ENCODE data around the gene CLDND1. TPM values are rescaled to one million over a fixed set of nuclear protein-coding genes. Genes with fewer than 3 reads are reported as not detected.

The CLDND1 gene
- polyA plus RNA-seq, 2 donors = 62.8 to 82.5 TPM

DNA sequence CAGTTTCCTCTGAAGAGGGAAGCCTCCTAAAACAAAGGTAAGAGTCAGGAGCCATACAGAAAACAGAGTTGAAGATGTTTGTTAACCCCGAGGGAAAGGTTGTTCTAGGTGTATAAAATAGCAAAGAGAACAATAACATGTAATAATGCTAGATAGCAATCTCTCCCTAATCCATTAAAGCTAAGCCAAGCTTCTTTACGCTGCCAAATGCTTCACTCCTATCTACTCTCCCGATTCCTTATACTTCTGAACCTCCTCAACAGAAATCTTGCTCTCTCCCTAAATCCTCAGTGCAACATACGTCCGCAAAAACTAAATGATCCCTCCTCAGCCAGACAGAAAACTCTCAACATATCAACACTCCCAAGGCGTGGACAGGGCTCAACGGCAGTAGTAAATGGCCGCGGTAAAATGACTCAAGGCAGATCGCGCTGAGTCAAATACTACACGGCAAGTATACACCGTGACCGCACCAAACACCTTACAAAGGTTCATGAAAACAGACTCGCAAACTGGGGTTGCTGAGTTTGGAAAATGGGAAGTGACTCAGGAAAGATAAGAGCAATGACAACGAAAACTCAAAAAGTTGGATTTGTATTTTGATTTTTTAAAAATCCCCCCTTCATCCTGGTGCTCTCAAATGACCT is 682 bp downstream of the CLDND1 start:
- peaks cover 3% of the 10 kb centered on the region in 2 donors for H3K4me1 ChIP-seq (ENCODE audit: control insufficient read depth in 2 of 2, insufficient read depth in 2 of 2, low read length in 1 of 2)
- no peaks in the 10 kb centered on the region for H3K27me3 ChIP-seq (ENCODE audit: control insufficient read depth in 1 of 2, insufficient read depth in 2 of 2, low read length in 2 of 2)
- no peaks in the 10 kb centered on the region for H3K9me3 ChIP-seq (ENCODE audit: control insufficient read depth in 2 of 2, insufficient read depth in 1 of 2, low read depth in 1 of 2, low read length in 1 of 2)
- peaks cover 0 to 3% of the 10 kb centered on the region in 2 donors for H3K36me3 ChIP-seq (ENCODE audit: control insufficient read depth in 2 of 2, insufficient read depth in 2 of 2, low read length in 1 of 2)
- WGBS, 2 donors = 1% methylated on average over 16 of the region's 16 CpGs
- peak overlapping the region; percentile 68 to 91 for H3K4me3 ChIP-seq (ENCODE audit: low read depth in 1 of 2, low read length in 2 of 2)
- H3K27ac ChIP-seq (ENCODE audit: low read depth in 2 of 2, low read length in 1 of 2) = peak overlapping the region; percentile 98

DNA sequence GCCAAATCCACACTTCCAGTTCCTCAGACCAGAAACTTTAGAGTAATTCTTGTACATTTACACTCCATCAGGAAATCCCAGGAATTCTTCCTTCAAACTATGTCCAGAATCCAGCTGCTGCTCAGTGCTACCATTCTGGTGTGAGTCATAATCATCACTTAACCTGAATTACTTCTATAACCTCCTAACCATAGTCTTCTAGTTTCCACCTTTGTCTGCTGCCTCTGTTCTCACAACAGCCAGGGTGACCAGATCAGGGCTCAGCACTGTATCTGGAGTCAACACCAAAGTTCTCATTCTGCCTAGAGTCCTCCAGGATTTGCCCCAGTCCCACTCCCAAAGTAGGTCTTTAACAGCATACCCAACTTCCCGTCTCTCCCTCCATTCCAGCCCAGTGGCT is 3.4 kb downstream of the CLDND1 start:
- H3K27ac ChIP-seq (ENCODE audit: low read depth in 2 of 2, low read length in 1 of 2) = peak overlapping the region; percentile 10 to 40
- no peaks in the 10 kb centered on the region for H3K9me3 ChIP-seq (ENCODE audit: control insufficient read depth in 2 of 2, insufficient read depth in 1 of 2, low read depth in 1 of 2, low read length in 1 of 2)
- peaks cover 3% of the 10 kb centered on the region in 2 donors for H3K4me1 ChIP-seq (ENCODE audit: control insufficient read depth in 2 of 2, insufficient read depth in 2 of 2, low read length in 1 of 2)
- H3K27me3 ChIP-seq (ENCODE audit: control insufficient read depth in 1 of 2, insufficient read depth in 2 of 2, low read length in 2 of 2) = no peaks in the 10 kb centered on the region
- H3K4me3 ChIP-seq (ENCODE audit: low read depth in 1 of 2, low read length in 2 of 2) = peak overlapping the region; percentile 5 to 6
- WGBS, 2 donors = 35 to 92% methylated on average over 1 of the region's 1 CpG
- peaks cover 0 to 6% of the 10 kb centered on the region in 2 donors for H3K36me3 ChIP-seq (ENCODE audit: control insufficient read depth in 2 of 2, insufficient read depth in 2 of 2, low read length in 1 of 2)

DNA sequence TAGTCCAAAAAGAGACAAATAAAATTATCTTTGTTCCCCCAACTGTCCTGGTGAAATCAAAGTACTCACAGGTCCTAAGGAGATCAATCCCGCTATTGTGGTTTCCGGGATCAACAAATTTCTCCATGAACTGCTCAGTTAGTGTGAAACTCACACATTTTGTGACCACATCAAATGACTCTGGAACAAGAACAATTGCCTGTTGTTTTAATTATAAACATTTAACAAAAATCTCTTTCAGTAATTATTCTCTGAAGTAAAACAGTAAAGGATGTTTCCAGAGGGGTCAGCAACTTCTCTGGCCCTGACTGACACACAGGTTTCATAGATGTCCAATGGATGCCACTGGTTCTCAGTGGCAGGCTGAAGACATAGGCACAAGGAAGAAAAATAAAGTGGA is 3.9 kb downstream of the CLDND1 start:
- Histone ChIP-seq H3K27me3 (ENCODE audit: control insufficient read depth in 1 of 2, insufficient read depth in 2 of 2, low read length in 2 of 2) (no peaks in the 10 kb centered on the region), H3K27ac (ENCODE audit: low read depth in 2 of 2, low read length in 1 of 2) (peak overlapping the region in 1 of 2 donors; percentile 15), H3K4me1 (ENCODE audit: control insufficient read depth in 2 of 2, insufficient read depth in 2 of 2, low read length in 1 of 2) (peaks cover 3% of the 10 kb centered on the region in 2 donors), H3K9me3 (ENCODE audit: control insufficient read depth in 2 of 2, insufficient read depth in 1 of 2, low read depth in 1 of 2, low read length in 1 of 2) (no peaks in the 10 kb centered on the region), H3K4me3 (ENCODE audit: low read depth in 1 of 2, low read length in 2 of 2) (no peak overlapping the region), H3K36me3 (ENCODE audit: control insufficient read depth in 2 of 2, insufficient read depth in 2 of 2, low read length in 1 of 2) (peaks cover 0 to 6% of the 10 kb centered on the region in 2 donors)
- 95 to 97% methylated on average over 2 of the region's 2 CpGs for WGBS, 2 donors

DNA sequence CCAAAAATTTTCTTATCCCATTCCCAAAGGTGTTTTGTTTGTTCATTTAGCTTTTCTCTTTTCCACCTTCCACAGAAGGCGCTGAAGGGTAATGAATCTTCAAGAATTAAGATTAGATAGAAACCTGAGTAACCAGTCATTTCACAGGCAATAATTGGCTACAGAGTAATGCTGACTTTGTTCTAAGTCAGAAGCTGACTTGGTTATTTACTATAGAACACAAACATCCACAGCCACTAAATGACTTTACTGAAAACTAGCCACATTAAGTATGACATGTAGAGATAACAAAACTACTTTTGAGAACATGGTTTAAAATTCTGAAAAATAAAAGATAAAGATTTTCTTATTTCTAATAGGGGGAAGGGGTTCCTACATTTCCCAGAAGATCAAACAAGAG is 7.8 kb downstream of the CLDND1 start:
- peaks cover 3 to 6% of the 10 kb centered on the region in 2 donors for H3K4me1 ChIP-seq (ENCODE audit: control insufficient read depth in 2 of 2, insufficient read depth in 2 of 2, low read length in 1 of 2)
- no peaks in the 10 kb centered on the region for H3K9me3 ChIP-seq (ENCODE audit: control insufficient read depth in 2 of 2, insufficient read depth in 1 of 2, low read depth in 1 of 2, low read length in 1 of 2)
- H3K4me3 ChIP-seq (ENCODE audit: low read depth in 1 of 2, low read length in 2 of 2) = no peak overlapping the region
- peaks cover 0 to 6% of the 10 kb centered on the region in 2 donors for H3K36me3 ChIP-seq (ENCODE audit: control insufficient read depth in 2 of 2, insufficient read depth in 2 of 2, low read length in 1 of 2)
- no peaks in the 10 kb centered on the region for H3K27me3 ChIP-seq (ENCODE audit: control insufficient read depth in 1 of 2, insufficient read depth in 2 of 2, low read length in 2 of 2)
- peak overlapping the region; percentile 47 to 49 for H3K27ac ChIP-seq (ENCODE audit: low read depth in 2 of 2, low read length in 1 of 2)
- WGBS, 2 donors = 83 to 88% methylated on average over 1 of the region's 1 CpG

DNA sequence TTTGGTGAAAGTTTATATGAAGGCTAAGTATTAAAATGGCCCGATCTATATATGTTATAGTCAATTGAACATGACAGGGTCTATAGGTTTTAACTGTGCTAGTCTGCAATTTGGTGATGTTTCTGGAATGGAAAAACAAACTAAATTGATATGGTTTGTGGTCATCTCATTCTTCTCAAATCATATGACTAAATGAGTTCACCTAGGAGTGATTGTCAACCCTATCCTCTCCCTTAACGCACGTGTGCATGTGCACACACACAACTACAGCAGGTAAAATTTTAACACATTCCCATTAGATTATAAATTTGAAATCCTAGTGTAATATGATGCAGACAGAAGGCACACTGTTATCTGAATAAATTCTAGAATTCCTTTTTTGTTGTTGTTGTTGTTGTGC is 9.0 kb downstream of the CLDND1 start:
- Histone ChIP-seq H3K9me3 (ENCODE audit: control insufficient read depth in 2 of 2, insufficient read depth in 1 of 2, low read depth in 1 of 2, low read length in 1 of 2) (no peaks in the 10 kb centered on the region), H3K36me3 (ENCODE audit: control insufficient read depth in 2 of 2, insufficient read depth in 2 of 2, low read length in 1 of 2) (peaks cover 0 to 3% of the 10 kb centered on the region in 2 donors), H3K4me1 (ENCODE audit: control insufficient read depth in 2 of 2, insufficient read depth in 2 of 2, low read length in 1 of 2) (peaks cover 0 to 3% of the 10 kb centered on the region in 2 donors), H3K27ac (ENCODE audit: low read depth in 2 of 2, low read length in 1 of 2) (peak overlapping the region in 1 of 2 donors; percentile 55), H3K4me3 (ENCODE audit: low read depth in 1 of 2, low read length in 2 of 2) (no peak overlapping the region), H3K27me3 (ENCODE audit: control insufficient read depth in 1 of 2, insufficient read depth in 2 of 2, low read length in 2 of 2) (no peaks in the 10 kb centered on the region)
- WGBS, 2 donors = 96 to 99% methylated on average over 3 of the region's 3 CpGs

DNA sequence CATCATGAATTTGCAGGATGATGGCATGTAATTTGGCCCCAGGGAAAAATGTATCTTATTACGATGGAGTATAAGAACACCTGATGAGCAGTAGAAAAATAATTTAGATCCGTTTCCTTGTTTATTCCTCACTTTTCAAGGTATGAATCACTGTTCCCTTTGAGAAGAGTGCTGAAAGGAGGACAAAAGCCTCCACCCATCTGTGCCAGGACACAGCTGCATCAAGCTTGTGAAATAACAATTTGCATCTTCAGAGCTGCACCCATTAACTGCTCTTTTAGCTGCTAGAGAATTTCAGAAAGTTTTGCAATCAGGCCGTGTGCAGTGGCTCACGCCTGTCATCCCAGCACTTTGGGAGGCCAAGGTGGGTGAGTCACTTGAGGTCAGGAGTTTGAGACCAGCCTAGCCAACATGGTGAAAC is 9.6 kb downstream of the CLDND1 start:
- H3K9me3 ChIP-seq (ENCODE audit: control insufficient read depth in 2 of 2, insufficient read depth in 1 of 2, low read depth in 1 of 2, low read length in 1 of 2) = no peaks in the 10 kb centered on the region
- H3K27ac ChIP-seq (ENCODE audit: low read depth in 2 of 2, low read length in 1 of 2) = peak overlapping the region in 1 of 2 donors; percentile 81
- H3K4me3 ChIP-seq (ENCODE audit: low read depth in 1 of 2, low read length in 2 of 2) = no peak overlapping the region
- H3K4me1 ChIP-seq (ENCODE audit: control insufficient read depth in 2 of 2, insufficient read depth in 2 of 2, low read length in 1 of 2) = peaks cover 0 to 3% of the 10 kb centered on the region in 2 donors
- WGBS, 2 donors = 42 to 59% methylated on average over 4 of the region's 4 CpGs
- H3K27me3 ChIP-seq (ENCODE audit: control insufficient read depth in 1 of 2, insufficient read depth in 2 of 2, low read length in 2 of 2) = no peaks in the 10 kb centered on the region
- peaks cover 0 to 3% of the 10 kb centered on the region in 2 donors for H3K36me3 ChIP-seq (ENCODE audit: control insufficient read depth in 2 of 2, insufficient read depth in 2 of 2, low read length in 1 of 2)

DNA sequence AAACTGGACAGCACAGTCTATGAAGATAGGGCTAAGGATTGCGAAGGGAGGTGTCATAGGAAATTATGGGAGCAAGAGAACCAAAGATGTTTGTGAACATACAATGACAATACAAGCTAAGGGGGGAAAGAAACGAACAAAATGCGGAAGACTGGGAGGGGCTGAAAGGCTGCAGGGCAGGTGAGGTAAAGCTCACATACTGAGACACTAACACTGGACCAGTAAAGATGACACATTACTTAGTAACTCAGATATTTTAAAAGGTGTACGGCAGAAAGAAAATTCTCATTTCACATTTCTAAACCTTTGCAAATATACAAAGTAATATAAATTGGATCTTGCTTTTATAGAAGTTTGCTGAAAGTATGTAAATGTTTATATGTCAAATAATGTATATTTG is 10.1 kb downstream of the CLDND1 start:
- Histone ChIP-seq H3K27ac (ENCODE audit: low read depth in 2 of 2, low read length in 1 of 2) (peak overlapping the region; percentile 31 to 34), H3K4me1 (ENCODE audit: control insufficient read depth in 2 of 2, insufficient read depth in 2 of 2, low read length in 1 of 2) (peaks cover 0 to 3% of the 10 kb centered on the region in 2 donors), H3K36me3 (ENCODE audit: control insufficient read depth in 2 of 2, insufficient read depth in 2 of 2, low read length in 1 of 2) (peaks cover 0 to 3% of the 10 kb centered on the region in 2 donors), H3K27me3 (ENCODE audit: control insufficient read depth in 1 of 2, insufficient read depth in 2 of 2, low read length in 2 of 2) (no peaks in the 10 kb centered on the region), H3K9me3 (ENCODE audit: control insufficient read depth in 2 of 2, insufficient read depth in 1 of 2, low read depth in 1 of 2, low read length in 1 of 2) (no peaks in the 10 kb centered on the region), H3K4me3 (ENCODE audit: low read depth in 1 of 2, low read length in 2 of 2) (no peak overlapping the region)
- WGBS, 2 donors = 73 to 77% methylated on average over 4 of the region's 4 CpGs

DNA sequence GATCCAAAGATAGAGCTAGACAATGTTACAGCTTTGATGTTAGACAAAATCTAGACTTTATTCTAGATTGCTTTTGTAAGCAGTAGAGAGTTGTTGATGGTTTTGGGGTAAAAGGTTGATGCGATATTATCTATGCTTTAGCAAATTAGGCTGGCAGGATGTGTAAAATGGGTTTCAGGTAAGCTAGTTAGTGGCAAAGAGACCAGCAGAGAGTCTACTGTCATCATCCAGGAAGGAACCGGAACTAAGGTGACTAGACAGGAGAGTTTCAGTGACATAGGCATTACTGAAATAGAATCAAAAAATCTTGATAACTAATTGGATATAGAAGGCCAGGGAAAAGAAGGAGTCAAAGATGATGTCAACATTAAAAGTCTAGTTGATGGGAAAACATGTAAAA is 14.1 kb downstream of the CLDND1 start:
- WGBS, 2 donors = 90 to 92% methylated on average over 2 of the region's 2 CpGs
- Histone ChIP-seq H3K9me3 (ENCODE audit: control insufficient read depth in 2 of 2, insufficient read depth in 1 of 2, low read depth in 1 of 2, low read length in 1 of 2) (no peaks in the 10 kb centered on the region), H3K36me3 (ENCODE audit: control insufficient read depth in 2 of 2, insufficient read depth in 2 of 2, low read length in 1 of 2) (no peaks in the 10 kb centered on the region), H3K27me3 (ENCODE audit: control insufficient read depth in 1 of 2, insufficient read depth in 2 of 2, low read length in 2 of 2) (no peaks in the 10 kb centered on the region), H3K4me3 (ENCODE audit: low read depth in 1 of 2, low read length in 2 of 2) (no peak overlapping the region), H3K4me1 (ENCODE audit: control insufficient read depth in 2 of 2, insufficient read depth in 2 of 2, low read length in 1 of 2) (peaks cover 0 to 3% of the 10 kb centered on the region in 2 donors), H3K27ac (ENCODE audit: low read depth in 2 of 2, low read length in 1 of 2) (no peak overlapping the region)

DNA sequence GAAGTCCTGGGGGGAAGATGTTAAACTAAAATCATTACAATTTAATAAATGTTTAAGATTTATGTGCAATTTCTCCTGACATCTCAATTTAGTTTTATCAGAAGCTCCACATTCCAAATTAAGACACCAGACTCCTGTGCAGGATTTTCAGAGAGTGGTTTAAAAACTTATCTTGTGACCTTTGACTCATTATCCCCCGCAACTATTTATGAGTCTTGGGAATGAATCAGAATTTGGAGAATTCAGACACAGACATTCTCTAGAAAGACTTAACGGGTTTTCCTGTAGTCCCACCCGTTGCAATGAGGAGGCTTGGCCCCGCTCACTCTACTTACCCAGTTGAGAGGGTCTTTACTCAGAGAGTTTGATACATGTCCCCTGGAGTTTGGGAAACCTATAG is 18.2 kb downstream of the CLDND1 start:
- no peaks in the 10 kb centered on the region for H3K27me3 ChIP-seq (ENCODE audit: control insufficient read depth in 1 of 2, insufficient read depth in 2 of 2, low read length in 2 of 2)
- H3K36me3 ChIP-seq (ENCODE audit: control insufficient read depth in 2 of 2, insufficient read depth in 2 of 2, low read length in 1 of 2) = no peaks in the 10 kb centered on the region
- H3K4me3 ChIP-seq (ENCODE audit: low read depth in 1 of 2, low read length in 2 of 2) = no peak overlapping the region
- no peaks in the 10 kb centered on the region for H3K4me1 ChIP-seq (ENCODE audit: control insufficient read depth in 2 of 2, insufficient read depth in 2 of 2, low read length in 1 of 2)
- WGBS, 2 donors = 77 to 79% methylated on average over 4 of the region's 4 CpGs
- H3K27ac ChIP-seq (ENCODE audit: low read depth in 2 of 2, low read length in 1 of 2) = no peak overlapping the region
- H3K9me3 ChIP-seq (ENCODE audit: control insufficient read depth in 2 of 2, insufficient read depth in 1 of 2, low read depth in 1 of 2, low read length in 1 of 2) = no peaks in the 10 kb centered on the region
